Measurements from ENCODE around the gene ZCCHC7.

ZCCHC7 gene

DNA sequence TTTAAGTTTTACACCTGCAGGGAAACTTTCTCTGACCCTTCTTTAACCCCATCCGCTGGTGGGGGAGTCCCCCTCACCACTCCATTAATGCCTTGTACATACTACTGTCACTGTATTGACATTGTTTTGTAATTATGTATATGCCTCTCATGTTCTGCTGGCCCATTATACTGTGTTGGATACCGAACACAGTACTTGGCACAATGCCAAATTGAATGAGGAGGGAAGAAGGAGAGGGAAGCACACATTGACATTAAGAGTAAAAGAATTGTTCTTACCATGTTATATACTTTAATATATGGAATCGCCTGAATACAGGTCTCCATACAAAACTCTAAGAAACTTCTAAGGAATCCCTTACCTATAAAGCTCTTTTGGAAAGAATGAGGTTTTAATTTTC lies 228.5 kb downstream of the ZCCHC7 start:
- Histone ChIP-seq H3K27ac (ENCODE audit: low read depth, low read length) (no peak overlapping the region), H3K4me1 (ENCODE audit: control insufficient read depth in 5 of 5, insufficient read depth in 5 of 5, low read length in 5 of 5) (no peaks in the 10 kb centered on the region), H3K27me3 (ENCODE audit: control insufficient read depth in 5 of 5, insufficient read depth in 4 of 5, low read length in 5 of 5) (no peaks in the 10 kb centered on the region), H3K4me3 (ENCODE audit: low read depth in 1 of 5, low read length in 5 of 5) (no peak overlapping the region), H3K9ac (ENCODE audit: low read length in 5 of 5) (no peak overlapping the region), H3K36me3 (ENCODE audit: control insufficient read depth in 5 of 5, insufficient read depth in 5 of 5, low read length in 5 of 5) (peaks cover 3 to 12% (median 7%) of the 10 kb centered on the region in 5 donors), H3K9me3 (ENCODE audit: control insufficient read depth in 5 of 5, low read length in 5 of 5) (no peaks in the 10 kb centered on the region)

- no peaks in the 10 kb centered on the region for H3K9me3 ChIP-seq (ENCODE audit: control insufficient read depth in 5 of 5, low read length in 5 of 5)
- no peak overlapping the region for H3K9ac ChIP-seq (ENCODE audit: low read length in 5 of 5)
- H3K27ac ChIP-seq (ENCODE audit: low read depth, low read length) = no peak overlapping the region
- H3K27me3 ChIP-seq (ENCODE audit: control insufficient read depth in 5 of 5, insufficient read depth in 4 of 5, low read length in 5 of 5) = no peaks in the 10 kb centered on the region
- no peaks in the 10 kb centered on the region for H3K4me1 ChIP-seq (ENCODE audit: control insufficient read depth in 5 of 5, insufficient read depth in 5 of 5, low read length in 5 of 5)
- no peak overlapping the region for H3K4me3 ChIP-seq (ENCODE audit: low read depth in 1 of 5, low read length in 5 of 5)
- peaks cover 6 to 12% (median 8%) of the 10 kb centered on the region in 5 donors for H3K36me3 ChIP-seq (ENCODE audit: control insufficient read depth in 5 of 5, insufficient read depth in 5 of 5, low read length in 5 of 5)
Measured at GRCh38 chr9:37350486-37351190, 230.3 kb downstream of the ZCCHC7 start.

- H3K27me3 ChIP-seq (ENCODE audit: control insufficient read depth in 5 of 5, insufficient read depth in 4 of 5, low read length in 5 of 5) = no peaks in the 10 kb centered on the region
- H3K27ac ChIP-seq (ENCODE audit: low read depth, low read length) = no peak overlapping the region
- H3K4me3 ChIP-seq (ENCODE audit: low read depth in 1 of 5, low read length in 5 of 5) = no peak overlapping the region
- no peaks in the 10 kb centered on the region for H3K4me1 ChIP-seq (ENCODE audit: control insufficient read depth in 5 of 5, insufficient read depth in 5 of 5, low read length in 5 of 5)
- H3K9ac ChIP-seq (ENCODE audit: low read length in 5 of 5) = no peak overlapping the region
- H3K9me3 ChIP-seq (ENCODE audit: control insufficient read depth in 5 of 5, low read length in 5 of 5) = no peaks in the 10 kb centered on the region
- H3K36me3 ChIP-seq (ENCODE audit: control insufficient read depth in 5 of 5, insufficient read depth in 5 of 5, low read length in 5 of 5) = peaks cover 7 to 27% (median 14%) of the 10 kb centered on the region in 5 donors
Measured at GRCh38 chr9:37353791-37354190, 233.4 kb downstream of the ZCCHC7 start.

GRCh38 chr9:37362430-37362829 lies 242.1 kb downstream of the ZCCHC7 start:
- Histone ChIP-seq H3K4me1 (ENCODE audit: control insufficient read depth in 5 of 5, insufficient read depth in 5 of 5, low read length in 5 of 5) (no peaks in the 10 kb centered on the region), H3K4me3 (ENCODE audit: low read depth in 1 of 5, low read length in 5 of 5) (no peak overlapping the region), H3K27ac (ENCODE audit: low read depth, low read length) (no peak overlapping the region), H3K9ac (ENCODE audit: low read length in 5 of 5) (no peak overlapping the region), H3K9me3 (ENCODE audit: control insufficient read depth in 5 of 5, low read length in 5 of 5) (no peaks in the 10 kb centered on the region), H3K36me3 (ENCODE audit: control insufficient read depth in 5 of 5, insufficient read depth in 5 of 5, low read length in 5 of 5) (peaks cover 2 to 5% (median 4%) of the 10 kb centered on the region in 5 donors), H3K27me3 (ENCODE audit: control insufficient read depth in 5 of 5, insufficient read depth in 4 of 5, low read length in 5 of 5) (no peaks in the 10 kb centered on the region)

DNA sequence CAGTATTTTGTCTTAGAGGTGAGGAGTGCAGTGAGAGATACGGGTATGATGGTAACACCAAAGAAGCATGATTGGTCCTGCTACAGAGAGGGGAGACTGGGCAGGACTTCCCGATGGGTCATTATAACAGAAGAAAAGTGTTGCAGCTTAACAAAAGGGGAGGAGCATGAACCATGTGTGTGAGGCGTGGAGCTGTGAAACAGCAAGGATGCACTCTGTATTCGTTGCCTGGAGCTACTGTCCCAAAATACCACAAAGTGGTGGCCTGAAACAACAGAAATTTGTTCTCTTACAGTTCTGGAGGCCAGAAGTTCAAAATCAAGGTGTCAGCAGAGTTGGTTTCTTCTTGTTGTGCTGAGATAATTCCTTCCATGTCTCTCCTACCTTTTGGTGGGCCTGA lies 242.8 kb downstream of the ZCCHC7 start:
- Histone ChIP-seq H3K9me3 (ENCODE audit: control insufficient read depth in 5 of 5, low read length in 5 of 5) (no peaks in the 10 kb centered on the region), H3K4me1 (ENCODE audit: control insufficient read depth in 5 of 5, insufficient read depth in 5 of 5, low read length in 5 of 5) (no peaks in the 10 kb centered on the region), H3K27me3 (ENCODE audit: control insufficient read depth in 5 of 5, insufficient read depth in 4 of 5, low read length in 5 of 5) (no peaks in the 10 kb centered on the region), H3K27ac (ENCODE audit: low read depth, low read length) (no peak overlapping the region), H3K9ac (ENCODE audit: low read length in 5 of 5) (no peak overlapping the region), H3K36me3 (ENCODE audit: control insufficient read depth in 5 of 5, insufficient read depth in 5 of 5, low read length in 5 of 5) (peaks cover 0 to 5% (median 3%) of the 10 kb centered on the region in 5 donors), H3K4me3 (ENCODE audit: low read depth in 1 of 5, low read length in 5 of 5) (no peak overlapping the region)

DNA sequence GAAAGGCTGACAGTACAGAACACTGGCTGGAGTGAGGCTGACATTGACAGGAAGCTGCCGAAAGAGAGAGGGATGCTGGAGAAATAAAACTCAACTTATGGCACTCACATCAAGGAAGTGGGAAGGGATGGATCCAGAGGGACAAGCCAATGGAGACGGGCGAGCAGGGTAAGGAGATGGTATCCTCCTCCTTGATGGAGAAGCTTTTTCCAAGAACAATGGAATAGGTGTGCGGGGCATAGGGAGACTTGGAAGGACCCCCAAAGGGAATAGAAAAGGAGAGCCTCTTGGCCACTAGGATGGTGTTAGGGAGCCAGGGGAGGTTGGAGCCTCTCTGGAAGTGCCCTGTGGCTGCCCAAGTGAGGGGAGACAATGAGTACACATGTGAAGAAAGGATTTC lies 243.8 kb downstream of the ZCCHC7 start:
- Histone ChIP-seq H3K9ac (ENCODE audit: low read length in 5 of 5) (no peak overlapping the region), H3K27me3 (ENCODE audit: control insufficient read depth in 5 of 5, insufficient read depth in 4 of 5, low read length in 5 of 5) (no peaks in the 10 kb centered on the region), H3K9me3 (ENCODE audit: control insufficient read depth in 5 of 5, low read length in 5 of 5) (no peaks in the 10 kb centered on the region), H3K27ac (ENCODE audit: low read depth, low read length) (no peak overlapping the region), H3K4me1 (ENCODE audit: control insufficient read depth in 5 of 5, insufficient read depth in 5 of 5, low read length in 5 of 5) (no peaks in the 10 kb centered on the region), H3K4me3 (ENCODE audit: low read depth in 1 of 5, low read length in 5 of 5) (no peak overlapping the region), H3K36me3 (ENCODE audit: control insufficient read depth in 5 of 5, insufficient read depth in 5 of 5, low read length in 5 of 5) (peaks cover 0 to 2% (median under 1%) of the 10 kb centered on the region in 5 donors)

GRCh38 chr9:37364751-37365360 lies 244.5 kb downstream of the ZCCHC7 start:
- no peak overlapping the region for H3K9ac ChIP-seq (ENCODE audit: low read length in 5 of 5)
- no peak overlapping the region for H3K4me3 ChIP-seq (ENCODE audit: low read depth in 1 of 5, low read length in 5 of 5)
- H3K27ac ChIP-seq (ENCODE audit: low read depth, low read length) = no peak overlapping the region
- no peaks in the 10 kb centered on the region for H3K36me3 ChIP-seq (ENCODE audit: control insufficient read depth in 5 of 5, insufficient read depth in 5 of 5, low read length in 5 of 5)
- no peaks in the 10 kb centered on the region for H3K4me1 ChIP-seq (ENCODE audit: control insufficient read depth in 5 of 5, insufficient read depth in 5 of 5, low read length in 5 of 5)
- H3K27me3 ChIP-seq (ENCODE audit: control insufficient read depth in 5 of 5, insufficient read depth in 4 of 5, low read length in 5 of 5) = no peaks in the 10 kb centered on the region
- H3K9me3 ChIP-seq (ENCODE audit: control insufficient read depth in 5 of 5, low read length in 5 of 5) = no peaks in the 10 kb centered on the region

DNA sequence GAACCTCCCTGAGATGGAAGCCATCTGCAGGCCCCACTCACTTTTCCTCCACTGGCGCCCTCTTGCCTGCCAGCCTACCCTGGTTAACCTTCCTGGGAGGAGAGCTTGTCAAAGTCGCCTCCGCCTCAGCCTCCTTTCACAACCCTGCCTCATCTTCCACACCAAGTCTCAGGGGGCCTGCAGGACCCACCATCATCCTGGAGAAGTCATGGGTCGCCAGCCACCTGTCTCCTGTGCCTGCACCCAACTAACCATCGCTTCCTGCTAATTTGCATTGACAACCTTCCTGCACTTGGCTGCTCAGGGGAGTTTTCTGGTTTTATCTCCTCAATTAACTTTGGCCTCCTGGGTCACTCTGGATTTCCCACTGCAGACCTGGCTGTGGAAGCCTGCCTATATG lies 249.3 kb downstream of the ZCCHC7 start:
- H3K9me3 ChIP-seq (ENCODE audit: control insufficient read depth in 5 of 5, low read length in 5 of 5) = no peaks in the 10 kb centered on the region
- H3K27me3 ChIP-seq (ENCODE audit: control insufficient read depth in 5 of 5, insufficient read depth in 4 of 5, low read length in 5 of 5) = peaks cover 0 to 2% (median 0%) of the 10 kb centered on the region in 5 donors
- no peak overlapping the region for H3K4me3 ChIP-seq (ENCODE audit: low read depth in 1 of 5, low read length in 5 of 5)
- H3K36me3 ChIP-seq (ENCODE audit: control insufficient read depth in 5 of 5, insufficient read depth in 5 of 5, low read length in 5 of 5) = no peaks in the 10 kb centered on the region
- H3K9ac ChIP-seq (ENCODE audit: low read length in 5 of 5) = no peak overlapping the region
- H3K4me1 ChIP-seq (ENCODE audit: control insufficient read depth in 5 of 5, insufficient read depth in 5 of 5, low read length in 5 of 5) = no peaks in the 10 kb centered on the region
- no peak overlapping the region for H3K27ac ChIP-seq (ENCODE audit: low read depth, low read length)

DNA sequence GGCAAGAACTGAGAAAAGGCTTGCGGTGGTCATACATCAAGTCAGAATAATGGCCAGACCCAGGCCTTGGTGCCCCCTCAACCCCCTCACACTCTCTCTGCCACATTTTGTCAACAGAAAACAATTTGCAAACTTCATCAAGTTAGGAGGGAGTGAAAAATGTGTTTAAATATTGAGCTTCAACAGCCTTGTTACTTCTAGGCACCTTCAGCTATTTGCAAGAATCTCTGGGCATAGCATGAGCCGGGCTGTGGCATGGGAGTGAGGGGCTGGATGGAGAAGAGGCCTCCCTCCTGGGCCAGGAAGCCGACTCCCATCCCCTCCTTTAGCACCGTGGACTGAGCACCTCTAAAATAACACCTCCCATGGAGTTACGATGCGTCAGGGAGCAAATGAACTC lies 249.9 kb downstream of the ZCCHC7 start:
- H3K4me3 ChIP-seq (ENCODE audit: low read depth in 1 of 5, low read length in 5 of 5) = no peak overlapping the region
- no peaks in the 10 kb centered on the region for H3K9me3 ChIP-seq (ENCODE audit: control insufficient read depth in 5 of 5, low read length in 5 of 5)
- H3K27me3 ChIP-seq (ENCODE audit: control insufficient read depth in 5 of 5, insufficient read depth in 4 of 5, low read length in 5 of 5) = peaks cover 0 to 2% (median 0%) of the 10 kb centered on the region in 5 donors
- no peaks in the 10 kb centered on the region for H3K36me3 ChIP-seq (ENCODE audit: control insufficient read depth in 5 of 5, insufficient read depth in 5 of 5, low read length in 5 of 5)
- no peak overlapping the region for H3K9ac ChIP-seq (ENCODE audit: low read length in 5 of 5)
- no peaks in the 10 kb centered on the region for H3K4me1 ChIP-seq (ENCODE audit: control insufficient read depth in 5 of 5, insufficient read depth in 5 of 5, low read length in 5 of 5)
- H3K27ac ChIP-seq (ENCODE audit: low read depth, low read length) = no peak overlapping the region

- no peak overlapping the region for H3K4me3 ChIP-seq (ENCODE audit: low read depth in 1 of 5, low read length in 5 of 5)
- H3K9me3 ChIP-seq (ENCODE audit: control insufficient read depth in 5 of 5, low read length in 5 of 5) = no peaks in the 10 kb centered on the region
- H3K27ac ChIP-seq (ENCODE audit: low read depth, low read length) = no peak overlapping the region
- no peaks in the 10 kb centered on the region for H3K4me1 ChIP-seq (ENCODE audit: control insufficient read depth in 5 of 5, insufficient read depth in 5 of 5, low read length in 5 of 5)
- no peaks in the 10 kb centered on the region for H3K36me3 ChIP-seq (ENCODE audit: control insufficient read depth in 5 of 5, insufficient read depth in 5 of 5, low read length in 5 of 5)
- H3K9ac ChIP-seq (ENCODE audit: low read length in 5 of 5) = no peak overlapping the region
- H3K27me3 ChIP-seq (ENCODE audit: control insufficient read depth in 5 of 5, insufficient read depth in 4 of 5, low read length in 5 of 5) = peaks cover 0 to 2% (median 0%) of the 10 kb centered on the region in 5 donors
Measured at GRCh38 chr9:37370968-37371563, 250.7 kb downstream of the ZCCHC7 start.
